ENCODE data around the gene WDR7.

Gene WDR7

DNA sequence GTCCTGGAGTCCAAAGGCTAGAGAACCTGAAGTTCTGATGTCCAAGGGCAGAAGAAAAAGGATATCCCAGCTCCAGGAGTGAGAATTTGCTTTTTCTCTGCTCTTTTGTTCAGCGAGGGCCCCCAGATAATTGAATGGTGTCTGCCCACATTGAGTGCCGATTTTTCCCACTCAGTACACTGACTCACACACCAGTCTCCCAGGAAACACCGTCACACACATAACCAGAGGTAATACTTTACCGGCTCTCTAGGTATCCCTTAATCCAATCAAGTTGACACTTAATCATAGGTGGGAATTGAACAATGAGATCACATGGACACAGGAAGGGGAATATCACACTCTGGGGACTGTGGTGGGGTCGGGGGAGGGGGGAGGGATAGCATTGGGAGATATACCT lies 161.5 kb downstream of the WDR7 start:
- DNase-seq = no peak

DNA sequence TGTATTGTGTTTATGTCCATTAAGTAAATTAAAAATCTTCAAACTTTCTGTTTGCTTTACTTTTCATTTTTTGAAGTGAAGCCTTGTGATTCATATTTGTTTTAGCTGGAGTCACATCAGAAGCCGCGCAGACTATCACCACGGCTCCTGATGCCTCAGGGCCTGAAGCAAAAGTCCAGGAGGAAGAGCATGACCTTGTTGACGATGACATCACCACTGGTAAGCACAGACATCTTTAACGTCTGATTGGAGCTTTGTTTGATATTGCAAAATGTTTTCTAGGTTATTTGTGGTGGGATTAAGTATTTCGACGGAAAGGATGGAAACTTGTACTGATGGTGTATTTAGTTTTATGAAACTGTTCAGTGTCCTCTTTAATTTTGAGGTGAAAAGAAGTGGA lies 164.8 kb downstream of the WDR7 start:
- DNase-seq = no peak

DNA sequence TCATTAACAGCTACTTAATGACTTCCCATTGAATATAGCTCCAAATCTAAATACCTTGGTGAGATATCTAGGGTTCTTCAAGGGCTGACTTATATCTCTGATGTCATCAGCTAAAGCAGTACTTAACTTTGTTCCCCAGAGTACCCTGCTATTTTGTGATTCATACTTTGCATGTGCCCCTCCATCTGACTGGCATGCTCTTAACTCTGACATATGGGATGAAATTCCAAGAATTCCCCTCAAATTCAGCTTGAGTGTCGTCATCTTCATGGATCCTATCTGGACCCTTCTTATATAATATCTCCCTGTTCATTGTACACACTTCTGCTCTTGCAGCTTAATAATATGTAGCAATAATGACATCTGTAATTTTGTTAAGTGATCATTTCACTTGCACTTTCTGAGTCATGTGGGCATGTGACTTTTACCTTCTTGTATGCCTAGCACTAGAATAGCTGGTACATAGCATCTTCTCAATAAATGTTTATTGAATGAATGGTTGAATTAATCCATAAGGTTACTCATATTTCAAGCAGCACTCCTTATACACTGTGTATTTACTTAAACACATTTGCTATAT lies 172.9 kb downstream of the WDR7 start:
- DNase-seq = peak in 1 of 2 donors; percentile 21

DNA sequence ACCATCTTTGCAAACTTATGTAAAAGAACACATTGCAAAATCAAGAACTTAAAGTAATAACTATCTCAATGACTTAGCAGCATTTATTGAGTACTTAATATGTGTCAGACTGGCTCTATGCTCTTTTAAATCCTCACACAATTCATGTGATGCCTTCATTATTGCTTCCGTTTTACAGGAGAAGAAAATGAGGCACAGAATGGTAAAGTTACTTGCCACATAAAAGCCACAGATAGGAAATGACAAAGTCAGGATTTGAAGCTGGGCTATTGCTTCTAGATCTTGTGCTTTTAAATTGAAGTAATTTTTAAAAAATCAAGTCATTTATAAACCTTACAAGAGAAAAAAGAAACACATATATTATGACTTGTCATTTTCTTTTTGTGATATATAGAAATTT lies 174.2 kb downstream of the WDR7 start:
- DNase-seq = peak; percentile 46 to 47

DNA sequence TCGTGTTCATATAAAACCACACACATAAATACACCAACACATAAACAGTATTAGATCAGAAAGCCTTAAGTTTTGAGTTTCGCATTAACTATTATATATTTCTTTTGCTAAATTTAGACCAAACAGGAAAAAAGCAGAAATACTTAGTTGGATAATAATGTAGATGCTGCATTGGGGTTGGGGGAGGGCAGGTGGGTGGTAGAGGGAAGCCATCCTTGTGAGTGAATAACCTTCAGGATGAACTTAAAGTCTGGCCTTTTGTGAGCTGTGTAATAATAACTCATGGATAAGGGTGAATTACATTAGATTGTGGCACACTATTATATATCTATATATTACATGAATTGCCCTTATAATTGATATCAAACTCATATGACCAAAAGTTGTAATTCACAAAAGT lies 174.7 kb downstream of the WDR7 start:
- no peak for DNase-seq

DNA sequence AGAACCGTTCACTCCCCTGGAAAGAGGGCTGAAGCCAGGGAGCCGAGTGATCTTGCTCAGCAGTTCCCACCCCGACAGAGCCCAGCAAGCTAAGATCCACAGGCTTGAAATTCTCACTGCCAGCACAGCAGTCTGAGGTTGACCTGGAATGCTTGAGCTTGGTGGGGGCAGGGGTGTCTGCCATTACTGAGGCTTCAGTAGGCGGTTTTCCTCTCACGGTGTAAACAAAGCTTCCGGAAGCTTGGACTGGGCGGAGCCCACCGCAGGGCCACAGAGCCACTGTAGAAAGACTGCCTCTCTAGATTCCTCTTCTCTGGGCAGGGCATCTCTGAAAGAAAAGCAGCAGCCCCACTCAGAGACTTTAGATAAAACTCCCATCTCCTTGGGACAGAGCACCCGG lies 180.8 kb downstream of the WDR7 start:
- DNase-seq = no peak

DNA sequence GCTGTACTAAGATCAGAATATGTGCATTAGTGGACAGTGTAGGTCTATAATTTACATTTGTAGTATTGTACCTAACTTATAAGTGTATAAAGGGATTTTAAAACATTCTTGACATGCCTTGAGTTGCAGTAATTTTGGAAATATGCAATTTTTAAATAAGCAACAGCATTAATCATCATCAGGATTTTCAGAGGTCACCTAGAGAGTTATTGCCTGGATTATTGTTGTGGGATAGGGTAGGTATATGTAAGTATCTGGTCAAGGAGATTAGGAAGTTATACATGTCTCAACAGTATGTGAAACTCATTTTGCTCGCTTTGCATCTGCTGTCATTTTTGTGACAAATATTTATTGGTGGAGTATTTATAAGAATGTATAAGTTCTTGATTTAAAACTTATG lies 184.2 kb downstream of the WDR7 start:
- no peak for DNase-seq

DNA sequence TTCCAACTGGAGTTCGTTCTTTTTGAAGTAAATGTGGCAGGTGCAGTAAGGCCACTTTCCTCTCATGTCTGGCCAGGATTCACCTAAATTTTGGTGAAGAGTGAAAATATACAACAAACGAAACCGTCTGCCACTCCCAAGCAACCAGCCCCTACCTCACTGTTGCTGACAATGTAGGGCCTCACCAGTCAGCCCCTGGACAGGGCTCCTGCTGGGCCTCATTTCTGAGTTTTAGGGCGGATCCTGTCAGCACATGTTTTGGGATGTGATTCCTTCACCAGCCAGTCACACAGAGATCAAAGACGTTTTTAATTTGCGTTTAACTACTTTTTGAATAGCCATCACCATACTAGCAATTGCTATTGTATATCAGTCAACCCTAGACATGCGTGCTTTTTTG lies 185.0 kb downstream of the WDR7 start:
- no peak for DNase-seq

DNA sequence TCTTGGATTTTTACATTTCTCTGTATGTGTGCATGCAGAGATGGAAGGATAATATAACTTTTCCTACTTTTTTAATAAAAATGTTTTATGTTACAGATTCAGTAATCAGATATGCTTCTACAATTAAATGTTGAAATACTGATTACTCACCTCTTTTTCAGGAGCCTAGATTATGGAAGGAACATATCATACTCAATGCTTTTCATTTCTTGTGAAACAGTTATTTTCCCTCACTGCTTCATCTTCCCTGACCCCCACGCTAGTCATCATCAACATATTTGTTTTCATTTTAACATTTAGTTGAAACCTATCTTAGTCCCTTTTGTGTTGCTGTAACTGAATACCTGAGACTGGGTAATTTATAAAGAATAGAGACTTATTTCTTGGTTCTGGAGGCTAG lies 190.7 kb downstream of the WDR7 start:
- DNase-seq = no peak

DNA sequence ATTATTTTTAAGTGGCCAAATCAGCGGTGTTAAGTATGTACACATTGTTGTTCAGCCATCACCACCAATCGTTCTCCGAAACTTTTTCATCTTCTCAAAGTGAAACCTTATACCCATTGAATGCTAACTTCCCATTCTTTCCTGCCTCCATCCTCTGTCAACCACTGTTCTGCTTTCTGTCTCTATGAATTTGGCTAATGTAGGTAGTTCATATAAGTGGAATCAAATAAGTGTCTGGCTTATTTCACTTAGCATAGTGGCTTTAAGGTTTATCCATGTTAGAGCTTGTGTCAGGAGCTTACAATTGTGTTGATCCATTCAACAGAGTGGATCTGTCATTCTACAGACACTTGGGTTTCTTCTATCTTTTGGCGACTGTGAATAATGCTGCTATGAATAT lies 192.1 kb downstream of the WDR7 start:
- no peak for DNase-seq

DNA sequence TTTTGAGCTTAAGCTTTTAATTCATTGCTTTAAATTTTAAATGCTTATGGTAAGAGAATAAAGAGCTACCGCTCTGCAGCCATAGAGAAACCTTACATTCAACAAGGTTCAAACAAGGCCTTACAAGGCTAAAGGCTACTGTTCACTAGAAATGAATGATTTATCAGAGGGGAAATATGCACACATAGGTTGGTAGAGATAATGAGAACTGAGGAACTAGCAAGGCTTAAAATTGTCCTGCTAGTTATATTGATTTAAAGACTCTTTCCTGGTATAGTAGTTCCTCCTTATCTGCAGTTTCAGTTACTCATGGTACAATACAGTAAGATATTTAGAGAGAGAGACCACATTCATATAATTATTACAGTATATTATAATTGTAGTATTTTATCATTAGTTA lies 193.4 kb downstream of the WDR7 start:
- DNase-seq = no peak

DNA sequence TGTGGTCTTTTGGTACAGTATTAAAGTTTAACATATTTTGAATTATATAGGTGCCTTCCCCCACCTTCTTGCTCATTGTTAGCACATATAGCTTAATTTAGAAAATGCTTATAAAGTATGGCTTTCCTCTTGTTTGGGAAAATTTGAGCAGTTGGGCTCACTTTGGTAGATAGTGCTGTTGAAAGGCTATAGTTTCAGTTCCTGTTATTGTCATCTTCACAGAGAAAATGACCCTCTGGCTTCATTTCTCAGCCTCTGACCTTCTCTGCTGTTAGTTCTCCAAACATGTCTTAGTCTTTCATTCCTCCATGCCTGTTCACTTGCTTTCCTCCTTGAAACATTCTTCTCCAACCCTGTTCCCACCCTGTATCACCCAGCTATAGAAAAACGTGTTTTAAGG lies 200.6 kb downstream of the WDR7 start:
- DNase-seq = peak; percentile 23 to 58

DNA sequence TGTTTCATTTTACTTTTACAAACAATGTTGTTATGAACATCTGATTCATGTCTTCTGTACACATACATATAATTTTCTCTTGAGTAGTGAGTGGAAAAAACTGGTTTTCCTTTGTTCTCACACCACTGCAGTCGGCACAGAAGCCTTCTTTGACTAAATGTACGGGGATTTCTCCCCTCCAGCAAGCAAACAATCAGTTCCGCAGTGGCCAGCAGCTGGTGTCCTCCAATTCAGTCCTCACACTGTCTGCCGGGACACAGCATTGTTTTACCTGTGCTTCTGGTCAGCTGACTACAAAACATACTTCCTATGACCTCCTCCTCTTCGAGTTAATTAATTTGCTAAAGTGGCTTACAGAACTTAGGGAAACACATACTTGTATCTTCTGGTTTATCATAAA lies 202.8 kb downstream of the WDR7 start:
- no peak for DNase-seq

DNA sequence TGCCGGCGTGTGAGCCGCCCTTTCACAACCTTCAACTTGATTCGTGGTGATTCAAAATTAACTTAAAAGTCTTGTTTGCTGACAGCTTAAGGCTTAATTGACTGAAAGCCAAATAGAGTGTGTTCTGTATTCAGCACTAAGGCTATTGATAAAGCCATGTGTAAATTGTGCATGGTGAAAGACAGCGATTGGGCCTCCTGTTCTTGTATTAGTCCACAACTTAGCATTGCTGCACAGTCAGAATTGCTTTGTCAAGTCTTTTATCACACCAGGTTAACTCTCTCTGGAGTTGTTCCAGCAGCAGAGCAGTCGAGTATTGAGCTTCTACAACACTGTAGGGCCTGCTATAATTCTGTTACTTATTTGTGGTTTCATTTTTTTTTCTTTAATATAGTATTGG lies 210.1 kb downstream of the WDR7 start:
- DNase-seq = no peak

DNA sequence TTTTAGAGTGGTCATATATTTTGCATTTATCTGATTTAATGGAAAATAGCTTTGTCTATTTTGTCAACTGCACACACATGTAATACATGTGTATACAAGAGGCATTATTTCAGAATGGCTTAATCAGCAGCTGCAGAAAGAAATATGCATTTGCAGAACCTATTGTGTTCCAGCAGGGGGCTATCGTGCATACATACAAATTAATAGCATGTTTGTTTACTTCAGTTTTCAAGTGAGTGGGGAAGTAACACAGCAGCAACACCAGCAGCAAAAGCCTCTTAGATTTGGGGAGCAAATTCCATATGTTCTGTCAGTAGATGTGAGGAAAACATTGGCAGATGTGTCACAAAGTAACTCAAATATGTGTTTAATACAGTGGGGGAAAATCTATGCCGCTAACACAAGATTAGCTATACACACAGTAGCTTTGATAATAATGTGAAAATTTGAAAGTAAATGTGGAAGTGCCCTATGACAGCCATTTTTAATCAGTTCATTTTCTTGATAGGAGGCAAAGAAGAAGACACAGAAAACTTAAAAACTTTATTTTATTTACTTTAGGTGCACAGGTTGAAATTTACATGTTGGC lies 218.1 kb downstream of the WDR7 start:
- peak; percentile 64 to 66 for DNase-seq

DNA sequence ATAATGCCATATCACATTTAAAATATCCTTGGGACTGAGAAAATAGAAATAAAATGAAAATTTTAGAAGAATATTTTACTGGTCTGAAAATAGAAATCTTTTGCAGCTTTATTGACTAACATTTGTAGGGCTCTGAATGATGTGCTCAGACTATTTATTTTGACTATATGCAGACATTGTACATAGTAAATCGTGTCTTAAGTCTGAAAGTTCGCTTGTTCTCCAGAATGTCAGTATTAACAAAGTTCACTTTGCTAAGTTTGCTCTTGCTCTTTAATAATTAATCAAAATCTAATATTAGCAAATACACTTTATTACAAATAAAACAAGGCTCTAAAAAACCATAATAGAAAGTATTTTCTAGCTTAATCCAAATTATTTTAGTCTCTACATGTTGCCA lies 219.8 kb downstream of the WDR7 start:
- no peak for DNase-seq

DNA sequence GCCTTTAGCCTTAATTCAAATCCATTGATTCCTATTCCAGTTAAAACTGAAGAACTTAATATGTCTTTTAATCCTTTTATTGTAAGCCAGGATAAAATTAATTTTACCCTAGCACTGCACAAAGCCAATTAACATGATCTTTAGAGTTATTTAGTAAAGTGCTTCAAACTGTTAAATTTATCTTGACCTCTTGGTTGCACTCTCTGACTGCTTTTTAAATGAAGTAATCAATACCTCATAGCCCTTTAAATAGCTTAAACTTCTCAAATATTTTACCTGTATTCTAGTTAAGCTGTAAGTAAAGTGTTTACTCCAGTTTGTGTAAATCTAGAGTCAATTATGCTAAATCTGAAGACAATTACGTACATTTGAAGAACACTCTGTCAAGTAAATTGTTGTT lies 221.0 kb downstream of the WDR7 start:
- no peak for DNase-seq

DNA sequence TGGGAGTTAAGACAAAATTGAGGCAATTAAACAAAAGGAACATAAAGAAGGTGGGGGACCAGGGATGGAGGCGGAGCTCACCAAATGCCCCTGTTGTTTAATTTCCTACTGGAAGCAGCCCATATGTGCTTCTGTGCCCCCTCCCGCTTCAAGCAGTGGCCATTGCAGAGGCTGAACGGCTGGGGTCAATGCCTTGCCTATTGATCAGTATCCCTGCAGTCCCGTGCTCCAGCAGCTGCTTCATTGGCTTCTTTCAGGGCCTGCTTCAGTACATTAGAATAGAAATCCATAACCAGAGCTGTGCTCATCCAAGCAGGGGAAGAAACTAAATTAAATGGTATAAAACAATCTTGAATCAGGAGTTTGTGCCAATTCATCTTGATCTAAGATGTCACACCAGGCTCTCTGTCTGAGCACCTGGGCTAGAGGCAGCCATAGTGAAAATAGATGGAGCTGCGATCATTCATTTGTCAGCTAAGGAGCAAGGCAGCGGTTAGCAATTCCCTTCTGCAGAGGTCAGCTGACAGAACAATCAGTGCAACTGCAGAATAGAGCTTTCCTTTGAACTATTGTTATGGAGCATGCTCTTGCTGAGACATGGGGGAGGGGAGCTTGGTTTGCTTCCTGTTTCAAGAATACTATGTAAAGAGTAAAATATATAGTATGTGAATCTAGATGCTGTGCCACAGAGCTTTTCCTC lies 222.4 kb downstream of the WDR7 start:
- no peak for DNase-seq

DNA sequence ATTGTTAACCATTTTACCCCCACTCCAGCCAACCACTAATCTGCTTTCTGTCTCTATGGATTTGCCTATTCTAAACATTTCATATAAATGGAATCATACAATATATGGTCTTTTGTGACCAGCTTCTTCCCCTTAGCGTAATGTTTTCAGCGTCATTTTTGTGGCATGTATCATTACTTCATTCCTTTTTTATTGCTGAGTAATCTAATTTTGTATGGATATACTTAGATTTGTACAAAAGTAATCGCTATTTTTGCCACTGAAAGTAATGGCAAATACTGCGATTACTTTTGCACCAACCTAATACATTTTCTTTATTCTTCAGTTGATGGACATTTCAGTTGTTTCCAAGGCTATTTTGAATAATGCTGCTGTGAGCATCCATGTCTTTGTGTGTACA lies 227.6 kb downstream of the WDR7 start:
- no peak for DNase-seq

DNA sequence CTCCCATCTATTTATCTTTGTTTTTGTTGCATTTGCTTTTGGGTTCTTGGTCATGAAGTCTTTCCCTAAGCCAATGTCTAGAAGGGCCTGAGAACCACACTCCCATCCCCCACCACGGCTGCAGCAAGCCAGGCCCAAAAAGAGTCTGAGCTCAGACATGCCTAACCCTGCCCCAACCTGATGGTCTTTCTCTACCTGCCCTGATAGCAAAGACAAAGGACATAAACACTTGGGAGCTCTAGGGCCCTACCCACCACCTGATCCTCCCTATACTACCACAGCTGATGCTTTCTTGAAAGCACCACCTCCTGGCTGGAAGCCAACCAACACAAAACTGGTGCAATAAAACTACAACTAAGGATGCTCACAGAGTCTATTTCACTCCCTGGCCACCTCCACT lies 233.4 kb downstream of the WDR7 start:
- no peak for DNase-seq

DNA sequence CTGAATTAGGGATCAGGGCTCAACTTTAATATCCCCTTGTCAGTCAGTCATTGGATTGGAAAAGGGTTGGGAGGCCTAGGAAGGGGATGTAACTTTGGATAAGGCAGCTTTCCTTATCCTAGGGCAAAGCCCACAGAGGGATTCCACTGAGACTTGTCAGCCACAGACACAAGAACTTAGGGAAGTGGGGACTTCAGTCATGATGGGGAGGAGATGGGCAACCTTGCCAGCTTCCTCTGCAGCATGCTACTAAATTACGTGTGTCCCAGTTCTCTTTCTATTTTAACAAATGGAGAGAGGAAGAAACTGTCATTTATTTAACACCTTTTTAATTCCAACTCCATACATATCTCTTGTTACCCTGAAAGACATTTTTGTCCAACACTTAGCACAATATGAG lies 237.8 kb downstream of the WDR7 start:
- no peak for DNase-seq

DNA sequence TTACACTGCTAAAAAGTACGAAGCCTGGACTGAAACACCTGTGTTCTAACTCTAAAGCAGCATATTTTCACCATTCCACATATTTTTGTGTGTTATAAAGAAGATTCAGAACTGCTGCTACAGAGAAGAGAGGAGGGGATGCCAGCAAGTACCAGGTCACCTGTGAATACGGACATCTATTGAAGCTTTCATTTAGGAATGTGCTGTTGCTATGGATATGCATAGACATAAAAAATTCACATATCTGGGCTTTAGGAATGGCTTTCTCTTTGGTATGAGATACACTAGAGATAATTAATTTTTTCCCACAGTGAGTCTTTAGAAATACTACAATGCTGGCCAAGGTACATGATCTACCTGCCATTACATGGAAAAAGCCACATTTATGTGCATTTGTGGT lies 238.5 kb downstream of the WDR7 start:
- DNase-seq = no peak

DNA sequence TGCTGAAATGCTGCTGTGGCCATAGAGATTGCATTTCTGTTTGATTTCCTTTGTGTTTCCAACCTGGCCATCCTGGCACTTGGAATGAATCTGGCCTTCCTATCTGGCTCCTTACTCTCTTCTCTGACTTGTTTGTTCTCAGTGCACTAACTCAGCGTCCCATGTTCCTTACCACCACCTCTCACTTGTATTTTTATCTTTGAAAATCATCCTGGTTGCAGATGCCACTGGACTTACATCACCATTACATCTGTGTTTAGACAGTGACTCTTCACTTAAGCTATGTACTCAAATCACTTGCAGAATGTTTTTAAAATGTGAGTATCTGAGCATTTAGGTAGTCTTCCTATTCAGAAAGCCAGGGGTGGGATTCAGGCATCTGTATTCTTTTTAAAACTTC lies 239.5 kb downstream of the WDR7 start:
- no peak for DNase-seq

DNA sequence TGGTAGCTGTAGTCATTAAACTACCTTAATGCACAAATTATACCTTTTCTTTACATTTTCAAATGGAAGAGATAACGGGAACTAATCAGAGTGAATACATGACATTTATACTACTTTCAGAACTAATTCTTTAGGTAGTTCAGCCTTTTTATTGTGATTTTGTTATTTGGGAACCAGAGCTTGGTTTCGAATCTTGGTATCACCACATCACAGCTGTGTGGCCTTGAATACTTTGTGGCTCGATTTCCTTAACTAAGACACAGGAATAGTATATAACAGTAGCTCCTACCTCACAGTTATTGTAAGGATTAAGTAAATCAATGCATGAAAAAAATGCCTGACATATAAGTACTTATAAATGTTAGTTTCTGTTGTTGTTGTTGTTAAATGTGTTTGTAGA lies 240.0 kb downstream of the WDR7 start:
- DNase-seq = no peak

DNA sequence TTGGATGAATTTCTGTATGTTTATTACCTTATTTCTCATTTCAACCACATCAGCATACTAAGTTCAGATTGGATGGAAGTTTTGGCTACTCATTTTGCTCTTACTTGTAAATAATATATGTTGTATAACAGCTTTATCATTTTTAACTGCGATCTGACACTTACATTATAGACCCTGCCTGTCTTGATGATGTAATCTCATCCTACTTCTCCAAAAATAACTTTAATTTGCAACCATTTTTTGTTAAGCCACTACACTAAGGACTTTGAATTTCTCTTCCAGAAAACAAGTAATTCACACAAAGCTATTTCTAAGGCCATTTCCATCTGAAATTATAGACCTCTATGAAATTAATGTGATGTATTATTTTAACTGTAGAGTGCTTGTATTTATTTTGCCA lies 240.7 kb downstream of the WDR7 start:
- no peak for DNase-seq

Measured in inflammatory macrophage treated with lipopolysaccharide for 1 hour (primary cell).